Fibroblast of skin of left quadriceps (primary cell): ENCODE data around the gene CPNE5.
A peak's percentile ranks its signal among the peaks of the same experiment; 100 is the strongest.

Source experiments
- DNase-seq, 2 experiments: peaks; one replicate each; pipeline ENCODE4 v3.0.0-alpha.2; 2013; ENCODE audit warnings: low read depth in 2 of 2

Gene CPNE5

DNA sequence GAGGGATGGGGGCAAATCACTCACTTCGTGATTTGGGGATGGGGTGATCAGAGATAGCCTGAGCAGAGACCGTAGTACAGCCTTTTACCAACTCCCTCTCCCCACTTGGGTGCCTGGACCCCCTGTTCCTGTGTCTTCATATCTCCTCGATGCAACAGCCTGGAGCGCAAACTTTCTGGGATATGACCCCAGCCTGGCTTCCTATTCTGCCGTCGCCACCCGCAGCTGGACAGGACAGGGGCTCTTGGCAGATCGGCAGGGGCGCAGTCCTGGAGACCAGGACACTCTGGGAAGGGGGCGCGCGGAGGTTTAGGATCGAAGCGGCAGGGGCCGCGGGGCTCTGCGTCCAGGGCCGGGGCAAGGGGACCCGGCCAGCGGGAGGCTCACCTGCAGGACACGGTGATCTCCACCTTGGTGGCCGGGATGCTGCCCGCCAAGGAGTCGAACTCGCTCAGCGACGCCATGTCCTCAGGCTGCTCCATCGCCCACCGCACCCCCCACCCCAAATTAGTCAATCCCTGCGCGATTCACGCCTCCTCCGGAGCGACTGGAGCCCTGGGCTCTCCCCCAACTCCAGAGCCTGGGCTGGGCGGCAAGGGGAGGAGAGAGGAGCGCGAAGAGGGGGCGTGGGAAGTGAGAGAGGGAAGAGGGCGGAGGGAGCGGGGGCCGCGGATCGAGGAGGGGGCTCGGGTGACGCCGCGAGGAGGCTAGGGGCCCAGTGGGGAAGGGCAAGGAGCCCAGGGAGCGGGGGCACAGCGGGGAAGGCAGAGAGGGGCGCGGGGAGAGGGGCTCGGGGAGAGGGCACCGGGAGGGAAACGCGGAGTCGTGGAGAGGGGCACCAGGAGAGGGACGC, at the start of gene CPNE5:
CPNE5 (minus strand) TSS at position 549 of the 853 bp plus-strand sequence; CDS start at position 482, 67 bp downstream.
- DNase-seq = no peak

- DNase-seq = no peak
Observed at GRCh38 chr6:36888115-36888643, 48.9 kb upstream of the CPNE5 start.

- no peak for DNase-seq
Observed at GRCh38 chr6:36886950-36887618, 47.8 kb upstream of the CPNE5 start.

GRCh38 chr6:36885461-36886401, 46.5 kb upstream of the CPNE5 start, which contains the start of gene C6orf89:
Gene C6orf89 (plus strand): TSS chr6:36885952. CDS start chr6:36899445, 13,493 bp downstream.
- DNase-seq = peak; percentile 95 to 96

- no peak for DNase-seq
Observed at GRCh38 chr6:36884610-36885009, 45.4 kb upstream of the CPNE5 start.

DNA sequence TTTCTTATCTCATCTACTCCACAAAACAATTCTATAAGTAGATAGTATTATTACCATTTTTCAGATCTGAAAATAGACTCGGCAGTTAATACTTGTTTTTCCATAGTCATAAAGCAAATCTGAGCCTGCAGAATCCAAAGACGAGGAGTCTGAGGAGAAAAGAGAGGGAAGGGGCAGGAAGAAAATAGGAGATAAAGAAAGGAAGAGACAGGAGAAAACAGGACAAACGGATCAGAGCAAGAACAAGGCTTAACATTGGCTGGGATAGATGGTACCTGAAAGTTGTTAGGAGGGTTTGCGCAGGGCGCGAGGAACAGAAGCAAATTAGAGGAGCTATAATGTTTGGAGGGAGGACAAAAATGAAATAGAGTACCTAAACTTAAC, 36.0 kb upstream of the CPNE5 start:
- DNase-seq = no peak

DNA sequence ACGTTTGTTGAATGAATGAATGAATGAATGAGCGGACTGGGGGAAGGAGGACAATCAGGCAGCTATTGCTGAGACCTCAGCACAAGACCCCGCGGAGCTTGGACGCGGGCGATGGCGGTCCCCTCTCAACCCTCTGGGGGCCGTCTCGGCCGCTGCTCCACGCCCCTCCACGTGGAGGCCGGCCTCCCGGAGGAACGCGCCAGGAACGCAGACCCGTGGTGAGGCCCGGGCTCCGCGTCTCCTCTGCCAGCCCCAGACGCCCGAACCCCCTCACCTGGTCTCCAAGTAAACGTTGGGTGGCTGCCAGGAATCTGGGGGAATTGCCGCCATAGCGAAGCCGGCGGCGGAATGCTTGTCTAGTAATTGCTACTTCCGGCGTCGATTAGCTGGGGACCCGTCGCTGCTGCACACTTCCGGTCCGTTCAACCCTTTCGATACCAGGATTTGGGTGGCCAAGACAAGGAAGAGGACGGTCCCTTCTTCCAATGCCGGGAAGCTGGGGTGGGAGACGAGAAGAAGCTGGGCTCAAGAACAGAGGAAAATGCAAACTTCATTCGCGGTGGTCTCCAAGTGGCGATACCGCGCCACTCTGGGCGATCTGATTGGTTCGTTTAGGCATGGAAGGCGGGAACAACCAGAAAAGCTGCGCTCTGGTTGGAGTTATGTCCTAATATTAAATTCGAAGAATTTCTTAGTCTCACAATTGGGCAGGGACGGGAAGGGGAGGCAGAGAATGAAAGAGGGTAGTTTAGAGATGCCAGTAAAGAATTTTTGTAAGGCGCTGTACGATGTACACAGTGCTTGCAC, 35.4 kb upstream of the CPNE5 start, which contains the start of gene PPIL1:
PPIL1 (minus strand) TSS at position 361 of the 807 bp plus-strand sequence; CDS start at position 330, 31 bp downstream.
- peak; percentile 83 for DNase-seq

DNA sequence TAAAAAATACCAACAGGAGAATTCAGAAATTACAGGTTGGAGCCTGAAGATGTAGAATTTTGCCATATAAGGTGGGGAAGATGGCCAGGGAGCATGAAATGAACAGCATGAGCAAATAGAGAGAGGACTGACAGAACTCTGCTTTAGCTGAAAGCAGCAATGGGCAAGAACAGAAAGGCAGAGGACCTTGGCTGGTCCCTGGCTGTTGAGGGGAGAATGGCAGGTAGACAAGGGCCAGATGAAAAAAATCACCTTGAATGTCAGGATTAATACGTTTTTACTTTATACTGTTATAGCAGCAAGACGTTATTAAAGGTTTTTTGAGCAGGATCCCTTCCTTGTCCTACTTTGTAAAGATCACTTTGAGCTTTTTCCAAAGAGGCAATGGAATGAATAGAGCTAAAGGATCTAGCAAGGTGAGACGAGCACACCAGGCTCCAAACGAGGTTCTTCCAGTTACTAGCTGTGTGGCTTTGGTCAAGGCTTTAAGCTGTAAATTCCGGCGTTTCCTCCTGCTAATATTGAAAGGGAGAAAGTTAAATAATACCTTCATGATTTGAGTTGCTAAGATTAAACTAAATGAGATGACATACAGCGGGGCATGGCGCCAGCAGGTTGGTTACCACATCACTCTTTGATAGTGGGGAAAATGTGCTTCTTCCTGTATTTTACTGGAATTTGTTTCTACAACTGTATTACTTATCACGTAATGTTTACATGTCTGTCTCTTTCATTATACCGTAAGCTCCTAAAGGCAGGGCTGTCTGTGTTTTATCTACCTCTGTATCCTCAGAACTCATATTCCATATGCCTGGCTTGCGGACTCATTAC, 34.6 kb upstream of the CPNE5 start:
- no peak for DNase-seq

DNA sequence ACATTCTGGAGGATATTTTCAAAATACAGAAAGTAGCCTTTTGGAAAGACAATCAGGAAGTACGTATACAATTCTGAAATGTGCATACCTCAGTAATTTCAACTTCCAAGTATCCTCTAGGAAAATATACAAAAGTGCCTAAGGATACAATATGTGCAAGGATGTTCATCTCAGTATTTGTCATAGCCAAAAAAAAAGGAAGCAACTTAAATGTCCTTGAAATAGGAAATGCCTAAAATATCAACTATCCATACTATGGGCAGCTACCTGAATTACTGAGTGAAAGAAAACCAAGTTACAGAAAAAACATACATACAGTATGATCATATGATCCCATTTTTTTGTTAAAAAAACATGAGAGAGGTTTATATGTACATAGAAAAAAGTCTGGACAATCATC, 33.9 kb upstream of the CPNE5 start:
- DNase-seq = no peak

- no peak for DNase-seq
Observed at GRCh38 chr6:36871686-36872085, 32.4 kb upstream of the CPNE5 start.

DNA sequence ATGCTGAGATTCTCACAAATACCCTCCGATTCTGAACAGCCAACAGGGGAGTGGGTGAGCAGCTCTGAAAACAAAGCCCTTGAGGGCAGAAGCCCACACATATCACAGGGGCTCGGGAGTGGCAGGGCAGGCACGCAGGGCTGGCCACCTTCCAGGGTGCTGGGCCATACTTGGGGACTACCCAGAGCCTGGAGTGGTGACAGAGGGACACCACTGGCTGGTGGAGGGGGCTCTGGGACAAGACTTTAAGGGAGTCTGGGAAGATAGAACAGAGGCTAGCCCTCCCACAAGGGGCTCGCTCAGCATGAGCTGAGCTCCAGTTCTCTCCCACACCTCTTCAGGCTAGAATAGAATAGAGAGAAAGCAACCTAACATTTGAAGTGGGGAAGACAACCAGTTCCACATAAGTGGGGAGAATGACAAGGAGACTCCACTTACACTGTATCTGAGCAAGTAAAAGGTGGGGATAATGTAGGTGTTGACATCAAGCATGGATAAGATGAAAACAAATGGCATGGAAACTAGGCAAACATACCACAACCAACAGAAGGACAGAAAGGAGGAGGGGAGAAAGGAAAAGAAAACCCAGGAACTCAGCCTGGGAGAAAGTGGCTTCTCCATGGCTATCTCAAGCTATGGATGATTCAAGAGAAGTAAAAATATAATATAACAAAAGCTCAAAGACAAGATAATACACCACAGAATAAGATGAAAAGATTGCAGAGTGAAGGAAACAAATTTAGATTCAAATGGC, 28.4 kb upstream of the CPNE5 start:
- DNase-seq = no peak

GRCh38 chr6:36865835-36866234, 26.6 kb upstream of the CPNE5 start:
- no peak for DNase-seq

DNA sequence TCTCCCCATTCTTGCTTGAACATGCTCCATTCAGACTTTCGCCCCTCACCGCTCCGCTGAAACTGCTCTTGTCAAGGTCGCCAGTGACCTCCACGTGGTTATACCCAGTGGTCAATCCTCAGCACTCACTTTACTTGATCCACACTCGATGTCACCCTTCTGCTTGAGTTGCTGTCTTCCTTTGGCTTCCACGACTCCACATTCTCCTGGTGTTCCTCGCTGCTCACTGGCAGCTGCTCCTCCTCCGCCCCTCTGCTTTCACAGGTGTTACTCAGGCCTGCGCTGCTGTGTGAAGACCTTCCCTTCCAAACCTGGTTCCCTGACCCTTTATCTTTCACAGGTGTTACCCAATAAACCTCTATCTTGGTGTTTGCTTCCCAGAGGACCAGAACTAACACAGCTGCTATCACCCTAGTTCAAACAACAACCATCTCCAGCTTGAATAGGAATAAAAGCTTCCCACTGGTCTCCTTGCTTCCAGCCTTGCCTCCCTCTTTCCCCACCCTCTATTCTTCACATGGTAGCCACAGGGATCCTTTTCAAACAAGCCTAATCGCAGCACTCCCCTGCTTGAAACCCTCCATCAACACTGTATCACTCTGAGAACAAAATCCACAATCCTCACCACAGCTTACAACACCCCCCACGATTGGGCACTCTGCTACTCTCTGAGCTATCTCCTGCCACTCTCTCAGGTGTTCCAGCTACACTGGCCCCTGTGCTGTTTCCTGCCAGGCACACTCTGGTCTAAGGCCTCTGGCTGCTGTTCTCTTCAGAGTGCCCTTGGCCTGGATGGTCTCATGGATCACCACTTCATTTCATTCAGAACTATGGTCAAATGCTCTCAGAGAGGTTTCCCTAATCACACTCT, 24.7 kb upstream of the CPNE5 start:
- DNase-seq = no peak

DNA sequence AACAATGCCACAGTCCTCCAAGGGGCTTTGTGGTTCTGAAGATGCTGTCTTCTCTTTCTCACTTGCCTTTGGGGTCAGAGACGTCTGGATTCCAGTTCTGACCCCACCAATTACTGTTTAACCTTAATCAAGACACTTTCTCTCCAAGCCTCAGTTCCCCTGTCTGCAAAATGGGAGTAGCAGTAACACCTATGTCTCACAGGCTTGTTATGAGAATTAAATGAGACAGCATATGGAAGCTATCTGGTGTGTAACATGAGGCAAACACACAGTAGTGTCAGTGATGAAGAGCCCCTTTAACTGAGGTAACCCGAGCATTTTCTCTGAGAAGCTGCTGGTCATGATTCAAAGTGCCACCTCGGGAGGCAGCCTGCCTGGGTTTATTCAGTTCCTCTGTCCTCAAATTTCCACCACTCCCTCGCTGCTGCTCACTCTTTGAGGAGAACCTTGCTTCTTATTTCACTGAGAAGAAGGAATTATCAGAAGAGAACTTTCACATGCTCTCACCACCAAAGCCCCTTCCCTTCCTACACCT, 23.7 kb upstream of the CPNE5 start:
- DNase-seq = no peak

DNA sequence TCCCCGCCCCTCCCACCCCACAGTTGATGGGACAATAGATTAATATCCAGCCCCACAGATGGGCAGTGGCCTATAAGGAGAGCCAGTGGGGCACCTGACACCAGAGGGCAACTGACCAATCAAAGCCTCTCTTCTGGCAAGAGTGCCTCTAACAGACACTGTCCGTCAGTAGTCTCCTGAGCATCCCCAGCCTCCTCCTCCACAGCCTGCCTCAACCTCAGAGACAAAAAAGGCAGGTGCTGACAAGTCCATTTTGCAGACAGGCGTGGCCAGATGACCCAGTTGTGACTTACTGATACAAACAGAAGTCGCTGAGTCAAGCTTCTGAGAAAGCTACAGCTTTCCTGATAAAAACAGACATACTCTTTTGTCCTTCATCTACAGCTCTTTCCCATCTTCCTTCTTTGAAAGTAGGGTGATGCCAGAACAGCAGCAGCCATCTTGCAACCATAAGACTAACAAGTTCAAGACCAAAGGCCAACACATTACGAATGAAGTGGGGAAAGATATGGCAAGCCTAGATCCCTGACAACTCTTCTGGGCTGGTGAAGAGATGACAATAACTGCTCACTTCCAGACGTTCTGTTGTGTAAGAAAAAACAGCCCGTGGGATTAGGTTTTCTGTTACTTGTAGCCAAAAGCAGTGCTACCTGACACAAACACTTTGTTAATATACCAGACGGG, 23.1 kb upstream of the CPNE5 start:
- no peak for DNase-seq

DNA sequence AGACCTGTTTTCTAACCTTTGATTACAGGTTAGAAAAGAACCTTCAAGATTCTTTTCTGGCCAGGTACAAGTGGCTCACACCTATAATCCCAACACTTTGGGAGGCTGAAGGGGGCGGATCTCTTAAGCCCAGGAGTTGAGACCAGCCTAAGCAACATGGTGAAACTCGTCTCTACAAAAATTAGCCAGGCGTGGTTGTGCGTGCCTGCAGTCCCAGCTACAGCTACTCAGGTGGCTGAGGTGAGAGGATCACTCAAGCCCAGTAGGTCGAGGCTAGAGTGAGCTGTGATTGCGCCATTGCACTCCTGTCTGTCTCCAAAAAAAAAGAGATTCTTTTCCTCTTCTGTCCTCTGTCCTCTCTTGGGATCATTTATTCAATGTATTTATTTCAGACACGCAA, 20.9 kb upstream of the CPNE5 start:
- DNase-seq = no peak

GRCh38 chr6:36858407-36858981, 19.2 kb upstream of the CPNE5 start:
- peak; percentile 36 to 37 for DNase-seq
